ENCODE results near the gene GSTT4.
A peak's percentile ranks its signal among the peaks of the same experiment; 100 is the strongest.

The GSTT4 gene

DNA sequence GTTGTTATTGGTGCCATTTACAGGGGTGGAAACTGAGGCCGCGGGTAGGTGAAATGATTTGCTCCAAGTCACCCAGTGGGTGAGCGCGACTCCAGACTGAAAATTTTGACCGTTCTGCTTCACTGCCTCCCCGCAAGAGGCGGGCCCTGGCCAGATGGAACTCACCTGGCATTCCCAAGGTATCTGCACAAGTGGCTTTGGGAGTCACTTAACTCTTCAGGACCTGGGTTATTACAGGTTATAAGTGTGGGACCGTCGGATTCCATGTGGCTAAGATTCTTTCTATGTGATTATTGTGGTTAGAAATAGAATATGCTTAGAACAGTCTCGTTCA is 6.4 kb upstream of the GSTT4 start:
- Histone ChIP-seq H3K4me1 (ENCODE audit: control insufficient read depth in 1 of 2, insufficient read depth in 1 of 2, low read depth in 1 of 2, low read length in 1 of 2) (peaks cover 9 to 11% of the 10 kb centered on the region in 2 experiments), H3K27ac (peak overlapping the region; percentile 44)
- TF ChIP-seq CTCF (IDR thresholded peaks at IDR 0.05): no peak

DNA sequence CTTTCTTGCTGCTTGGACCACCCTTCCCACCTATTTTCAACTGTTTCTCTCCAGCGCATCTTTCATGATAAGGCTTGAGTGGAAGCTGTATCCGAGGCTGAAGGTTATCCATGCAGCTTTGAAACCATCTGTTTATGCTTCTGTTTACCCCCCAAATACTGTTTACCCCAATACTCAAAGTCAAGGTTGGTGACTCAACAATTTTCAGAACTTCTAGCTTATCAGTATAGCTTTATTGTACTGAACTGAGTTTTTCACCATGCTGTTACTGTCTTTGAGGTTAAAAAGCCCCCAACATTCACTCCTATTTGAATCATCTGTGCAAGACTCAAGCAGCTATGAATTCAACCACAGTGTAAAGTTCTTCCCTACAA is 4.8 kb upstream of the GSTT4 start:
- H3K27ac ChIP-seq: no peak overlapping the region
- TF ChIP-seq CTCF (IDR thresholded peaks at IDR 0.05): no peak
- H3K27me3 ChIP-seq: no peaks in the 10 kb centered on the region
- no peaks in the 10 kb centered on the region for H3K9me3 ChIP-seq
- peaks cover 9 to 11% of the 10 kb centered on the region in 2 experiments for H3K4me1 ChIP-seq (ENCODE audit: control insufficient read depth in 1 of 2, insufficient read depth in 1 of 2, low read depth in 1 of 2, low read length in 1 of 2)
- no peak overlapping the region for H3K4me3 ChIP-seq (ENCODE audit: low read depth in 1 of 2, low read length in 1 of 2)
- H3K36me3 ChIP-seq: no peaks in the 10 kb centered on the region

More for the DNA sequence above, 6.4 kb upstream of the GSTT4 start:
- Histone ChIP-seq H3K4me3 (ENCODE audit: low read depth in 1 of 2, low read length in 1 of 2) (peak overlapping the region; percentile 64 to 74), H3K36me3 (no peaks in the 10 kb centered on the region), H3K9me3 (no peaks in the 10 kb centered on the region), H3K27me3 (no peaks in the 10 kb centered on the region)

DNA sequence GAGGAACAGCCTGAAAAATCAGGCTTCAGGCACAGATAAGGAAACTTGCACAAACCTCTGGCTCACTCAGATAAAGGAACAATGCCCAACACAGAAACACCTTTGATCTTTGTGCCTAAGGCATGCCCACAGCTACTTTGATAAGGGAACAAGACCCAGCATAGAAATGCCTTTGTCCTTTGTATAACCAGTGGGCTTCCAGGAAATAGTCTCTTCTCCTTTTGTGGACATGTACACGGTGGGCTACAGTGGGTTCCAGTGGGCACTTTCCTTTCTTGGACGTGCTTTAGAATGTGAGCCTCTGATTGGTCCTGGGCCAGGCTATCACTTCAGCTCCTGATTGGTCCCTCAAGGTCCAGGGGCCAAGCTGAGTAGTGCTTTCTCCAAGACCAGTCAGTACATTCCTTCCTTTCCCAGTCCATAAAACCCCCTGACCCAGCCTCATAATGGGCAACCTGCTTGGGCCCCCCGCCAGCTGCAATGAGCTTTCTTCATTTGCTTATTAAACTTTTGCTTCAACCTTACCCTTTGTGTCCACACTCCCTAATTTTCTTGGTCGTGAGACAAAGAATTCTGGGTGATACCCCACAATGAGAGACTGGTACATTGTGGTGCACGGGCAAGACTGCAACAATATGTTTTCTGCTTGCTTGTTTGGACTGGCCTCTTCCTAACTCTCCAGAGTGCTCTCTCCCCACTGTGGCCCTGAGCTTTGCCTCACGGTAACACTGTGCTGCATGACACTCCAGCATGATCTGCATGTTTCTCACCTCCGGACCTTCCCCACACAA is 4.2 kb upstream of the GSTT4 start:
- no peaks in the 10 kb centered on the region for H3K9me3 ChIP-seq
- no peak overlapping the region for H3K4me3 ChIP-seq (ENCODE audit: low read depth in 1 of 2, low read length in 1 of 2)

DNA sequence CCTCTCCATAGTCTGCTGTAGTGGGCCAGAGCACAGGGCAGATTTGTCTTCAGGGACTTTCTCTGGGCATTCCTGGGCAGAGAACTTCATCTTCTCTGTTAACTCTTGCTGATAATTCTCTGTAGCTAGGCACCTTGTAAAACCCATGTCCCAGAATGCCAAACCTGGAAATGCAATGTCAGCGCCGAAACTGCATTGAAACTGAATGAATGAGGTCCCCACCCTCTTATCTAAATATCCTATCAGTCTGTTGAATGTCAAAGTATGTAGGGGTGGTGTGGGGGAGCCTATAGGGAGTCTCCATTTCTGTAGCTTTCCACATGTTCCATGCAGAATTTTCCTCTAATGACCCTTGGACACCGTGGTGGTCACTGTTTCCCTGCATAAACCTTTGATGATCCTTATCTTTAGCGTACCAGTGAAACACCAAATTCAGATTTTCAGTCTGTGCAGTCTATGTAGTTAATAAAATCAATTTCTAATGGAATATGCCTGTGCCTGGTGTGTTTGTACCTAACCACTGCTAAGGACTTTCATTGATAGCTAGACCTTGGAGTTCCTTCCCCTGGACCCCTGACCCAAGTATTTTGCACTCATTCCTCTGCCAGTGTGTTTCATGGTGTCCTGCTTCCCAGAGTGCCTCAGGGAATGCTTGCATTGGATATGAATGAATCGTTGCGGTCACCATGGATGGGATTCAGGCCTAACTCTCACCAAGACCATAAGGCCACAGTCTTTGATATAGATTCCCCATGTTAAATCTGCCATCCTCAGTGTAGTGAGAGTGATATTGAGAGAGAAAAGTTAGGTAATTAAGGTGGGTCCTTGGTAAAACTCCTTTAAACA is 3.4 kb upstream of the GSTT4 start:
- Histone ChIP-seq H3K27ac (no peak overlapping the region), H3K36me3 (no peaks in the 10 kb centered on the region), H3K4me3 (ENCODE audit: low read depth in 1 of 2, low read length in 1 of 2) (no peak overlapping the region)

More for the DNA sequence above, 4.2 kb upstream of the GSTT4 start:
- Histone ChIP-seq H3K27ac (no peak overlapping the region), H3K36me3 (no peaks in the 10 kb centered on the region), H3K4me1 (ENCODE audit: control insufficient read depth in 1 of 2, insufficient read depth in 1 of 2, low read depth in 1 of 2, low read length in 1 of 2) (peaks cover 9 to 11% of the 10 kb centered on the region in 2 experiments), H3K27me3 (no peaks in the 10 kb centered on the region)
- TF ChIP-seq CTCF (IDR thresholded peaks at IDR 0.05): no peak

DNA sequence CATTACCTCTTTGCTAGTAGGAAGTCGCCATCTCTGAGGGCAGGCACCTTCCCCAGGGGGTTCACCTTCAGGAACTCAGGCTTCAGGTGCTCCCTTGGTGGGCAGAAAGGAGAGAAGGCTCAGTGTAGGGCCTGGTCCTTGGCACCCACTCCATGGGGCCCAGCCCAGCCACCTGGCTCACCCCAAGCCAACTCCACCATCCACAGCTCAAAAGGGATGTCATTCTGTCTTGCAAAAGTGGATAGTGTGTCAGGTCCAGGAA is 2.7 kb upstream of the GSTT4 start:
- H3K4me3 ChIP-seq (ENCODE audit: low read depth in 1 of 2, low read length in 1 of 2): no peak overlapping the region

More for the DNA sequence above, 3.4 kb upstream of the GSTT4 start:
- TF ChIP-seq CTCF (IDR thresholded peaks at IDR 0.05): no peak
- Histone ChIP-seq H3K27me3 (peaks cover under 1% of the 10 kb centered on the region), H3K4me1 (ENCODE audit: control insufficient read depth in 1 of 2, insufficient read depth in 1 of 2, low read depth in 1 of 2, low read length in 1 of 2) (peaks cover 9 to 11% of the 10 kb centered on the region in 2 experiments), H3K9me3 (no peaks in the 10 kb centered on the region)

More for the DNA sequence above, 2.7 kb upstream of the GSTT4 start:
- no peak for TF ChIP-seq CTCF (IDR thresholded peaks at IDR 0.05)
- no peak overlapping the region for H3K27ac ChIP-seq
- no peaks in the 10 kb centered on the region for H3K9me3 ChIP-seq
- peaks cover 4% of the 10 kb centered on the region for H3K27me3 ChIP-seq
- peaks cover 9 to 11% of the 10 kb centered on the region in 2 experiments for H3K4me1 ChIP-seq (ENCODE audit: control insufficient read depth in 1 of 2, insufficient read depth in 1 of 2, low read depth in 1 of 2, low read length in 1 of 2)
- no peaks in the 10 kb centered on the region for H3K36me3 ChIP-seq

All from neutrophil (primary cell).